Stimulated activated CD8-positive, alpha-beta memory T cell treated with anti-CD3 and anti-CD28 coated beads, Interleukin-12 subunit alpha, Interleukin-12 subunit beta, amount 100 ng/mL, for 1 hour (primary cell): Measurements from ENCODE around the gene ADRB1.

ENCODE experiments used
- DNase-seq: peaks from one replicate; pipeline ENCODE4 v3.0.0-alpha.2; 2020; ENCODE audit warnings: low read depth

Gene ADRB1

GRCh38 chr10:114026189-114027040 lies 17.3 kb upstream of the ADRB1 start:
- DNase-seq, result no peak

DNA sequence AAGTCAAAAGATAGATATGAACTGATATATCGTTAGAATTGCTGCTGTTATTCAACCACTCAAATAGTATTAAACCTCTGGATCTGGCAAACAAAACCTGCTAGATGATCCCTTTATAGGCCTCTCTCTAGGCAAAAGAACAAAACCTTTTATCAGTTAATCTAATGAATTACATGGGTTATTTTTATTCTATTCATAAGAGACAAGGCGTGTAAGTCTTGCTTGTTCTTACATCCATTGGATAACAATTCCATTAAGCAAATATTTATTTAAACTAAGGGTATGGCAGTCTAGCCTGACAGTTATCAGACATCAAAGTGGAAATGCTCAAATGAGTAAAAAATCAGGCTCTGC lies 16.6 kb upstream of the ADRB1 start:
- DNase-seq, result no peak

- no peak for DNase-seq
Measured at GRCh38 chr10:114027951-114028350, 15.7 kb upstream of the ADRB1 start.

GRCh38 chr10:114028425-114028824 lies 15.2 kb upstream of the ADRB1 start:
- DNase-seq, result no peak

- DNase-seq, result no peak
Measured at GRCh38 chr10:114029655-114030054, 14.0 kb upstream of the ADRB1 start.

- DNase-seq, result no peak
Measured at GRCh38 chr10:114030140-114030539, 13.5 kb upstream of the ADRB1 start.

DNA sequence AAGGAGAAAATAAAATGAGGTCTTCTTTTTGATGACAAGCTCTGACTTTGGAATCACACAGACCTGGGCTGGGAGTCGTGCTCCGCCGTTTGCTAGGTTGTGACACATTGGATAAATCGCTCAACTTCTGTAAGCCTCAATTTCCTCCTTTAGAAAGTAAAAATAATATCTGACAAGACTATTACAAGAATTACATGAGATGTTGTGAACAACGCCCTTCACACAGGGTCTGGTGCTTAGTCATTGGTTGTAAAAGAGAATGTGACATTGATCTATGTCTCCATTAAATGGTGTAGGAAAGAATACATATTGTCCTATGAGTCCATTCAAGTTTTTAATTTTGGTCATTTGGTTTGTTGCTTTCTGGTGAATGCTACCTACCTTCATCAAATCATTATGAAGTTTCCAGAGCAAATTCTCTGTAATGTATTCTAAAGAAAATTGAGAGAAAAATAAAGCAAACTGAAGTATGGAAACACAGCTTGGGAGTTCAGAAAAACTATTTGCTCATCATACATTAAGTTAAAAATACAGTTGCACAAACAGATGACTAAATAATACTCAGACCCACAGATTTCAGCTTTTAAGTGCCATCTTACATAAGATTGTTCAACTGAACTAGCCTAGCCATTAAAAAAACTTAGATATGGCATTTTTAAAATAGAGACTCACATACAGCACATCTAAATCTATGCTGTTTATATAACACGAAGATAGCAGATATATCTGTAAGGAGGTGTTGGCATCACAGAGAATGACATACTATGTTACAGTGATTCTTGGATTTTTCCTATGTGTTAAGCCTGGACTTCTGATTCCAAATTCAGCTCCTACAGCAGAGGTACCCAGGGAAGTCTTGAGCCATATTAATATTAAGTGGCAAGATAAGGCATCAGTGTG lies 12.3 kb upstream of the ADRB1 start:
- DNase-seq, result no peak

- no peak for DNase-seq
Measured at GRCh38 chr10:114033566-114033965, 10.1 kb upstream of the ADRB1 start.

- no peak for DNase-seq
Measured at GRCh38 chr10:114034923-114035645, 8.6 kb upstream of the ADRB1 start.

- DNase-seq, result no peak
Measured at GRCh38 chr10:114035791-114036190, 7.9 kb upstream of the ADRB1 start.

- DNase-seq, result no peak
Measured at GRCh38 chr10:114038819-114039218, 4.8 kb upstream of the ADRB1 start.

GRCh38 chr10:114041166-114041565 lies 2.5 kb upstream of the ADRB1 start:
- DNase-seq, result no peak

DNA sequence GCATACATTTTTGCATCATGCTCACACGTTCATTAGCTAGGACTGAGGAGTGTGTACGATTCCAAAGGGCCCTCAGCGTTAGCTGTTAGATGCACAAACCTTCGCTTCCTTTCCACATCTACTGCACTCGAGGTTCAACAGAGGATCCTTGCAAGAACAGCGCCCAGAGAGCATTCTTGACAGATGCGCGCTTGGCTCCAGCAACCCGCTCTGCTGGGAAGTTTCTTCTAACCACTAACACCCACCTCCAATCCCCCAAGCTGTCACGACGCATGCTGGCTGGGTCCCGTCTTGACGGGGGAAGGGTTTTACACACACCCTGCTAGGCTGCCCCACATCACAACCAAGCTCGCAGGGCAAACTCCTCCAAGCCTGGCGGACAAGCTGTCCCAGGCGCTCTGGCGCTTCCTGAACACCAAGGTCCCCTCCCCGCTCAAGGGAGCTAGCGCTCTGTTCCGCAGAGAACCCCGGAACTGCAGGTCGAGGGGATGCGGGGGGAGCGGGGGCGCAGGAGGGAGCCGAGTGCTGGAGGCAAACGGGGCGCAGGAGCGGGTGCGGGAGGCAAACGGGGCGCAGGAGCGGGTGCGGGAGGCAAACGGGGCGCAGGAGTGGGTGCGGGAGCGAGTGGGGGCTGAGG lies 653 bp upstream of the ADRB1 start:
- no peak for DNase-seq

DNA sequence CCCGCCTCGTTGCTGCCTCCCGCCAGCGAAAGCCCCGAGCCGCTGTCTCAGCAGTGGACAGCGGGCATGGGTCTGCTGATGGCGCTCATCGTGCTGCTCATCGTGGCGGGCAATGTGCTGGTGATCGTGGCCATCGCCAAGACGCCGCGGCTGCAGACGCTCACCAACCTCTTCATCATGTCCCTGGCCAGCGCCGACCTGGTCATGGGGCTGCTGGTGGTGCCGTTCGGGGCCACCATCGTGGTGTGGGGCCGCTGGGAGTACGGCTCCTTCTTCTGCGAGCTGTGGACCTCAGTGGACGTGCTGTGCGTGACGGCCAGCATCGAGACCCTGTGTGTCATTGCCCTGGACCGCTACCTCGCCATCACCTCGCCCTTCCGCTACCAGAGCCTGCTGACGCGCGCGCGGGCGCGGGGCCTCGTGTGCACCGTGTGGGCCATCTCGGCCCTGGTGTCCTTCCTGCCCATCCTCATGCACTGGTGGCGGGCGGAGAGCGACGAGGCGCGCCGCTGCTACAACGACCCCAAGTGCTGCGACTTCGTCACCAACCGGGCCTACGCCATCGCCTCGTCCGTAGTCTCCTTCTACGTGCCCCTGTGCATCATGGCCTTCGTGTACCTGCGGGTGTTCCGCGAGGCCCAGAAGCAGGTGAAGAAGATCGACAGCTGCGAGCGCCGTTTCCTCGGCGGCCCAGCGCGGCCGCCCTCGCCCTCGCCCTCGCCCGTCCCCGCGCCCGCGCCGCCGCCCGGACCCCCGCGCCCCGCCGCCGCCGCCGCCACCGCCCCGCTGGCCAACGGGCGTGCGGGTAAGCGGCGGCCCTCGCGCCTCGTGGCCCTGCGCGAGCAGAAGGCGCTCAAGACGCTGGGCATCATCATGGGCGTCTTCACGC lies 825 bp downstream of the ADRB1 start:
- DNase-seq, result no peak

DNA sequence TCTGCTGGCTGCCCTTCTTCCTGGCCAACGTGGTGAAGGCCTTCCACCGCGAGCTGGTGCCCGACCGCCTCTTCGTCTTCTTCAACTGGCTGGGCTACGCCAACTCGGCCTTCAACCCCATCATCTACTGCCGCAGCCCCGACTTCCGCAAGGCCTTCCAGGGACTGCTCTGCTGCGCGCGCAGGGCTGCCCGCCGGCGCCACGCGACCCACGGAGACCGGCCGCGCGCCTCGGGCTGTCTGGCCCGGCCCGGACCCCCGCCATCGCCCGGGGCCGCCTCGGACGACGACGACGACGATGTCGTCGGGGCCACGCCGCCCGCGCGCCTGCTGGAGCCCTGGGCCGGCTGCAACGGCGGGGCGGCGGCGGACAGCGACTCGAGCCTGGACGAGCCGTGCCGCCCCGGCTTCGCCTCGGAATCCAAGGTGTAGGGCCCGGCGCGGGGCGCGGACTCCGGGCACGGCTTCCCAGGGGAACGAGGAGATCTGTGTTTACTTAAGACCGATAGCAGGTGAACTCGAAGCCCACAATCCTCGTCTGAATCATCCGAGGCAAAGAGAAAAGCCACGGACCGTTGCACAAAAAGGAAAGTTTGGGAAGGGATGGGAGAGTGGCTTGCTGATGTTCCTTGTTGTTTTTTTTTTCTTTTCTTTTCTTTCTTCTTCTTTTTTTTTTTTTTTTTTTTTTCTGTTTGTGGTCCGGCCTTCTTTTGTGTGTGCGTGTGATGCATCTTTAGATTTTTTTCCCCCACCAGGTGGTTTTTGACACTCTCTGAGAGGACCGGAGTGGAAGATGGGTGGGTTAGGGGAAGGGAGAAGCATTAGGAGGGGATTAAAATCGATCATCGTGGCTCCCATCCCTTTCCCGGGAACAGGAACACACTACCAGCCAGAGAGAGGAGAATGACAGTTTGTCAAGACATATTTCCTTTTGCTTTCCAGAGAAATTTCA lies 1.7 kb downstream of the ADRB1 start:
- peak; percentile 5 for DNase-seq

GRCh38 chr10:114046087-114046458 lies 2.4 kb downstream of the ADRB1 start:
- no peak for DNase-seq

- no peak for DNase-seq
Measured at GRCh38 chr10:114048472-114048871, 4.8 kb downstream of the ADRB1 start.

GRCh38 chr10:114051714-114052113 lies 8.0 kb downstream of the ADRB1 start:
- no peak for DNase-seq

DNA sequence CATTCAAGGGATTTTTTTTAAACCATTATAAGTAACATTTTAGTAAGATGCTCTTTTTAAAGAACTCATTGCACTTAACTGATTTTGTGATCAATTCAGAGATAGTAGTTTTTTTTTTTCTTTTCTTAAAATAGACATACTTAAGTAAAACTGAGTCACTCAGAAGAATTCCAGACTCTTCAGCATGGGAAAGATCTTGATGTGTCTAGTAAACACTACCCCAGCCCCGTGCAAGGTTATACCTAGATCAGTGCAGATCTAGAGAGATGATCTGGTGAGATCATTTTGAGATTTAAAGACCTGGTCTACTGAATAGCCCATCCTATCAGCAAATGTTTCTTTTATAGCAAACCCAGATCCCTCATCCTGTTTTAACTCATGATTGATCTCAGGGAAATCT lies 8.6 kb downstream of the ADRB1 start:
- DNase-seq, result no peak

DNA sequence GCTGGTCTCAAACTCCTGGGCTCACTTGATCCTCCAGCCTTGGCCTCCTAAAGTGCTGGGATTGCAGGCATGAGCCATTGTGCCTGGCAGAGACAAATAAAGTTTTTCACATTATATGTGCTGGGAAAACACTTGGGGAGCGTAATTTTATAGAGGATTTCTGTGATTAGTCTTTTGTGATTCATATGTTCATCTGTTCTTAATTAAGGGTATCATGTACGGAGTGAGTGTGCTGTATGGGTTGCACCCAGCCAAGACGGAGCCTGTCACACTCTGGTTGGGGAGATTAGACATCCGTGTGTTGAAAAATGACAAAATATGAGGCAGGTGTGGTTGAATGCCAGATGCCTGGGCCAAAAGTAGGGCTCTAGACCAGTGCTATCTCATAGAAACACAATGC lies 10.3 kb downstream of the ADRB1 start:
- DNase-seq, result no peak
